Neural progenitor cell (in vitro differentiated cells): Measurements from ENCODE around the gene RNF166. TPM values are rescaled to one million over a fixed set of nuclear protein-coding genes. Genes with fewer than 3 reads are reported as not detected.

Source experiments
- DNase-seq: peaks from one replicate; pipeline ENCODE4 v3.0.0-alpha.2; 2016; ENCODE audit warnings: low spot score
- H2AFZ ChIP-seq: fragments of 200-600 bp; sonication (generic); replicated peaks from 2 replicates; pipeline ENCODE4 v1.6.1; 2016; ENCODE audit warnings: antibody characterized with exemption
- H3F3A ChIP-seq: fragments of 200-600 bp; sonication (generic); 2 replicates; pipeline ENCODE4 v1.6.1; 2016; ENCODE audit warnings: antibody characterized with exemption, low read depth
- H3K27ac ChIP-seq: fragments of 200-600 bp; sonication (generic); 2 replicates; pipeline ENCODE4 v1.5.1; 2016; ENCODE audit warnings: mild to moderate bottlenecking
- H3K27me3 ChIP-seq: fragments of 200-600 bp; sonication (generic); 2 replicates; pipeline ENCODE4 v1.6.1; 2016; ENCODE audit warnings: mild to moderate bottlenecking, moderate library complexity
- H3K36me3 ChIP-seq: fragments of 200-600 bp; sonication (generic); 2 replicates; pipeline ENCODE4 v1.5.1; 2016
- H3K4me1 ChIP-seq: fragments of 200-600 bp; sonication (generic); 2 replicates; pipeline ENCODE4 v1.6.1; 2016; ENCODE audit warnings: mixed run types
- H3K4me2 ChIP-seq: fragments of 200-600 bp; sonication (generic); 2 replicates; pipeline ENCODE4 v1.6.1; 2016
- H3K4me3 ChIP-seq: fragments of 200-600 bp; sonication (generic); 2 replicates; pipeline ENCODE4 v1.5.1; 2016
- H3K79me2 ChIP-seq: fragments of 200-600 bp; sonication (generic); 2 replicates; pipeline ENCODE4 v1.6.1; 2016; ENCODE audit warnings: low read depth
- H3K9ac ChIP-seq: fragments of 200-600 bp; sonication (generic); 2 replicates; pipeline ENCODE4 v1.6.1; 2016
- H3K9me3 ChIP-seq: fragments of 200-600 bp; sonication (generic); 2 replicates; pipeline ENCODE4 v1.5.1; 2016; ENCODE audit warnings: low read depth
- H4K20me1 ChIP-seq: fragments of 200-600 bp; sonication (generic); 2 replicates; pipeline ENCODE4 v1.6.1; 2016; ENCODE audit warnings: low read depth
- H3K27ac Mint-ChIP-seq: 3 replicates; pipeline ENCODE4 v1.8.0; 2021; ENCODE audit warnings: mixed read lengths
- H3K27me3 Mint-ChIP-seq: 2 replicates; pipeline ENCODE4 v1.8.0; 2022; ENCODE audit warnings: low read depth, mild to moderate bottlenecking, inconsistent platforms, moderate library complexity, mixed read lengths; ENCODE audit not compliant: insufficient read depth
- H3K36me3 Mint-ChIP-seq: 3 replicates; pipeline ENCODE4 v1.8.0; 2021; ENCODE audit warnings: mixed read lengths
- H3K4me1 Mint-ChIP-seq: 3 replicates; pipeline ENCODE4 v1.8.0; 2021; ENCODE audit warnings: mixed read lengths
- H3K4me3 Mint-ChIP-seq: 3 replicates; pipeline ENCODE4 v1.8.0; 2021; ENCODE audit warnings: mild to moderate bottlenecking, moderate library complexity, mixed read lengths
- H3K9me3 Mint-ChIP-seq: 3 replicates; pipeline ENCODE4 v1.8.0; 2020; ENCODE audit warnings: mixed read lengths
- CTCF ChIP-seq: fragments of 200-600 bp; sonication (generic); IDR thresholded peaks from 2 replicates; pipeline ENCODE4 v1.5.1; 2017; ENCODE audit warnings: antibody characterized with exemption, mild to moderate bottlenecking
- EZH2 ChIP-seq: fragments of 200-600 bp; sonication (generic); IDR thresholded peaks from 2 replicates; pipeline ENCODE4 v1.6.1; 2017; ENCODE audit warnings: antibody characterized with exemption, mild to moderate bottlenecking, moderate library complexity
- EZH2phosphoT487 ChIP-seq: fragments of 200-600 bp; sonication (generic); IDR thresholded peaks from 2 replicates; pipeline ENCODE4 v1.6.1; 2017; ENCODE audit warnings: antibody characterized with exemption
- total RNA-seq: library from RNA; depleted of rRNA; stranded (reverse); fragments of >200 nt; gene quantifications from 2 replicates; pipeline ENCODE4 v1.2.3, GENCODE V29; 2015; ENCODE audit warnings: low replicate concordance

The RNF166 gene
- total RNA-seq, 1 donor from 2014 or later = 11.1 TPM

- Histone ChIP-seq H3K27ac (no peak overlapping the region), H3K36me3 (no peaks in the 10 kb centered on the region), H3K4me2 (no peak overlapping the region), H3K4me1 (no peaks in the 10 kb centered on the region), H2AFZ (no peak overlapping the region), H3F3A (peaks cover 3% of the 10 kb centered on the region), H3K9me3 (no peaks in the 10 kb centered on the region), H3K9ac (no peak overlapping the region), H3K79me2 (no peaks in the 10 kb centered on the region), H3K4me3 (no peak overlapping the region), H3K27me3 (no peaks in the 10 kb centered on the region), H4K20me1 (no peaks in the 10 kb centered on the region)
- DNase-seq = no peak
- no peaks in the 10 kb centered on the region for H3K36me3 Mint-ChIP-seq
- peaks cover 8% of the 10 kb centered on the region for H3K4me1 Mint-ChIP-seq
- no peak overlapping the region for H3K27ac Mint-ChIP-seq
- H3K4me3 Mint-ChIP-seq = no peak overlapping the region
- H3K9me3 Mint-ChIP-seq = no peaks in the 10 kb centered on the region
- TF ChIP-seq EZH2 = no peak
- TF ChIP-seq EZH2phosphoT487 = no peak
- TF ChIP-seq CTCF = no peak
- peaks cover 2% of the 10 kb centered on the region for H3K27me3 Mint-ChIP-seq
Measured at GRCh38 chr16:88734361-88734728, 28.1 kb upstream of the RNF166 start.

GRCh38 chr16:88733630-88734360 is 27.6 kb upstream of the RNF166 start:
- H4K20me1 ChIP-seq = no peaks in the 10 kb centered on the region

DNA sequence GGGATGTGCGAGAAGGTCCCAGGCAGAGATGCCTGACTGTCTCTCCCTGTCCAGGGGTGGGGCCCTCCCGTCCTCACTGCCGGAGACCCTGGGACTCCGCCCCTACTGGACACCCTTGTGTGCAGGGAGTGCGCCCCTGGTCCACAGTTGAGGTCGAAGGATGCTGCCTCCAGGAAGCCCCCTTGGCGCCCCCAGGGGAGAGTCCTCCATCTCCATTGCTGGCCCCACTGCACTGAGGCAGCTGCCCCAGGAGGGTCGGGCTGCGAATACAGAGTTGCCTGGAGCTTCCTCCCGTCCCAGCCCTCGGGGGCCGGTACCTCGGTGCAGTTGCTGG is 26.7 kb upstream of the RNF166 start:
- DNase-seq = no peak
- H2AFZ ChIP-seq = no peak overlapping the region

More at GRCh38 chr16:88733630-88734360, 27.6 kb upstream of the RNF166 start:
- Mint-ChIP-seq H3K9me3 (no peaks in the 10 kb centered on the region), H3K27ac (no peak overlapping the region), H3K4me1 (peaks cover 7% of the 10 kb centered on the region), H3K4me3 (no peak overlapping the region), H3K36me3 (no peaks in the 10 kb centered on the region), H3K27me3 (peaks cover 2% of the 10 kb centered on the region)
- Histone ChIP-seq H3K4me3 (no peak overlapping the region), H3K79me2 (no peaks in the 10 kb centered on the region), H3K27ac (no peak overlapping the region), H3K9me3 (no peaks in the 10 kb centered on the region), H3K9ac (no peak overlapping the region), H3K36me3 (no peaks in the 10 kb centered on the region), H3K27me3 (no peaks in the 10 kb centered on the region), H3K4me2 (no peak overlapping the region), H2AFZ (no peak overlapping the region), H3F3A (peaks cover 3% of the 10 kb centered on the region), H3K4me1 (no peaks in the 10 kb centered on the region)
- DNase-seq = no peak
- TF ChIP-seq EZH2phosphoT487 = no peak
- TF ChIP-seq EZH2 = no peak
- no peak for TF ChIP-seq CTCF

More for the DNA sequence above, 26.7 kb upstream of the RNF166 start:
- peaks cover 3% of the 10 kb centered on the region for H3F3A ChIP-seq
- peaks cover 6% of the 10 kb centered on the region for H3K4me1 Mint-ChIP-seq
- no peak overlapping the region for H3K4me2 ChIP-seq
- no peak overlapping the region for H3K4me3 ChIP-seq
- H3K79me2 ChIP-seq = no peaks in the 10 kb centered on the region
- H3K27me3 Mint-ChIP-seq = peaks cover 2% of the 10 kb centered on the region
- no peaks in the 10 kb centered on the region for H4K20me1 ChIP-seq
- H3K9me3 Mint-ChIP-seq = no peaks in the 10 kb centered on the region
- no peak overlapping the region for H3K9ac ChIP-seq
- H3K27me3 ChIP-seq = no peaks in the 10 kb centered on the region
- no peaks in the 10 kb centered on the region for H3K9me3 ChIP-seq
- no peaks in the 10 kb centered on the region for H3K36me3 Mint-ChIP-seq
- H3K4me3 Mint-ChIP-seq = no peak overlapping the region
- no peak overlapping the region for H3K27ac ChIP-seq
- TF ChIP-seq CTCF = no peak
- TF ChIP-seq EZH2 = no peak
- no peak for TF ChIP-seq EZH2phosphoT487
- H3K27ac Mint-ChIP-seq = no peak overlapping the region
- no peaks in the 10 kb centered on the region for H3K36me3 ChIP-seq
- no peaks in the 10 kb centered on the region for H3K4me1 ChIP-seq
